Jurkat, Clone E6-1 (cell line): ENCODE measurements around the gene ARPIN.

ENCODE experiments used
- DNase-seq: peaks from one replicate; pipeline ENCODE4 v3.0.0-alpha.2; 2011; ENCODE audit warnings: low read depth, low spot score
- H3K4me3 ChIP-seq: 2 replicates; pipeline ENCODE4 v1.5.1; 2011; ENCODE audit warnings: mild to moderate bottlenecking, low read length, control low read depth, moderate library complexity

The ARPIN gene

DNA sequence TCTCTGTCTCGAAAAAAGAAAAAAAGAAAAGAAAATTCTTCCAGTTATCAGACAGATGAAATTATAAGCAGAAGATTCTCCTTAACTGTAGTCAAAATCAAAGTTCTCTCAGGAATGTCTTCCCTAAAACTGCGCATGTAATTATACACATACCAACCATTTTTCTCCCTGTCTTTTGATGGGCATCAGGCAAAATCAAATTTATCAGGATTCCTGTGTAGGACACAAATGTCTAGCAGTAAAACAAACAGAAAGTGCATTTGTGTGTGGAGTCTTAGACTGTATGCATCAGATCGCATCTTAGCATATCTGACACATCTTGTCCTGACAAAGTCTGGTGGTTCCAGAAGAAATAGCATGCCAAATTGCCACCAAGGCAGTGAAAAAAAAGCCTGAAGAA lies 3.9 kb upstream of the ARPIN start:
- DNase-seq, result no peak
- no peak overlapping the region for H3K4me3 ChIP-seq

DNA sequence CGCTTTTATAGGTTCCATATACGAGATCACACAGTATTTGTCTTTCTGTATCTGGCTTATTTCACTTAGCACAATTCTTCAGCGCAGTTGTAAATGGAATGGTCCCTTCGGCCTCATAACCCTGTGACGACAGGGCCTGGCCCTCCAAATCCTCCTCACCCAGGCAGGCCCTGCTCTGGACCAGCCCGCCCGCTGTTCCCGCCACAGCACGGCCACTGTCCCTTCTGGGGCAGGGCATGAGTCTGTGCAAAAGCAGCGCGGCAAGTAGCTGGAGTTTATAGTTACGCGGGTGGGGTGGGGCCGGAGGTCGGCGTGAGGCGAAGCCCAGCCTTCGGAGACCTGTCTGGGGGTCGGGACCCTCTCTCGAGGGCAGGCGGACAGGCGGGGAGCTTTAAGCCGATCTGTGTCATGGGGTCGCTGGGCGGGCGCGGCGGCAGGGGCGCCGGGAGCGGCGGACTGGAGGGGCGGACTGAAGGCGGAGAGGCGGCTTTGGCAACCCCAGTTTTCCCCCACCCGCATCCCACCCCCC lies 543 bp downstream of the ARPIN start:
- H3K4me3 ChIP-seq, result no peak overlapping the region
- DNase-seq, result no peak

DNA sequence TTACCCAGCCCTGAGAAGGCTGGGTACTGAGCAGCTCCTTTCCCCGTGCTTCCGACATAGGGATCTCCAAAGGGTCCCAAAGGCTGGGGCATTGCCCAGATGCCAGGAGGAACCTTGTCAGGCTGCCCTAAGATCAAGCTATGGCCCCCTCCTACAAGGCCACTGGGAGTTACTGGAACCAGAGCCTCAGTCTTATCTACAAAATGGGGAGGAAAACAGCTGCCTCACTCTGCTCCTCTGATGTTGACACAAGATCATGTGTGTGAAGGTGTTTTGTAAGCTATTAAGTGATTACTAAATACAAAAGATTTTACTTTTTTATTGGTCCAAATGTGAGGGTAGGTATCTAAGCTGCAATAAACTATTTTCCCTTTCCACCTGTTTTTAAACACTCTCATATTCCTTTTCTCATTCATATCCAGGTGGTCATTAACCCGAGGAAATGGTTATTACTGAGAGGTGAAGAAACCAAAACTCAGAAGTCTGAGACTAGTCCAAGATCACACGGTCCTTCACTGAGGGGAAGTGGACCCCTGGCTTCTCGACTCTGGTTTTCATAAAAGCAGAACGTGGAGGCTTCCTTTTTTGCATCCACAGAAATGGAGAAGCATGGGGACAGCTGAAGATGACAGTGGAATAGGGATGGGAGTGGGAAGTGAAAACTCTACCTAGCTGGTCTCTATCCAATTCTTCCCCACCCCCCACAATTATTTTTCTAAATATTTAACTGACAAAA lies 1.7 kb downstream of the ARPIN start:
- no peak for DNase-seq
- no peak overlapping the region for H3K4me3 ChIP-seq

DNA sequence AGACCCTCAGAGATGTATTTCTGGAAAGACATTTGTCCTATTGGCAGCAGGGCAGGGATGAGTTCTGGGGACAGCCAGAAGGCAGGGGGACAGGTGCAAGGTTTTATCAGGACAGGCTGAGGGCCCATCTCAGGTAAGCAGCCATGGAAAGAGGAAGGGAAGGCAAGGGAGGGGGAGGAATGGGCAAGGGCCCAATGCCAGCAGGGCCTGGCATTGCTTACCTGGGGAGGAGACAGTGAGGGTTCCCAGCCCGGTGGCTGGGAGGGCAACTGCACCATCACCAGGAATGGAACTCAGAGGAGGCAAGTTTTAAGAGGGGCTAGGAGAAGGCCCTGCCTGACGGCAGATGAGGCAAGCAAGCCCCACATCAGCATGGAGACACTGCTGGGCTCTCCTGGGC lies 3.1 kb downstream of the ARPIN start:
- no peak for DNase-seq
- no peak overlapping the region for H3K4me3 ChIP-seq

DNA sequence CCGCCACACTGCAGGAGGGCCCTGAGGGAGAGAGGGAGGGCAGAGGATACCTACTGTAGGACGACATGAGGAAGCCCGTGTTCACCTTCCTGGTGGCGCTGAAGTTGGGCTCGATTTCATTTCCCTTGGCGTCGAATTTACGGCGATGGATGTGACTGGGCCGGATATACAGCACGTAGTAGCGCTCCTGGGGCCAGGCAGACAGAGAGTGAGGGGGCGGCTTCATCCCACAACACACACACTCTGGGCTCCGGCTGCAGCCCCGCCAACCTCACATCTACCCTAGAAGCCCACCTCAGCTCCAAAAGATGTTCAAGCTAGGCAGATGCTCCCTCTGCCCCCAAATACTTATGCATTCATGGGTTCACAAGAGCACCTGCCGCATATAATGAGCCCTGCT lies 4.5 kb downstream of the ARPIN start:
- no peak for DNase-seq
- no peak overlapping the region for H3K4me3 ChIP-seq

DNA sequence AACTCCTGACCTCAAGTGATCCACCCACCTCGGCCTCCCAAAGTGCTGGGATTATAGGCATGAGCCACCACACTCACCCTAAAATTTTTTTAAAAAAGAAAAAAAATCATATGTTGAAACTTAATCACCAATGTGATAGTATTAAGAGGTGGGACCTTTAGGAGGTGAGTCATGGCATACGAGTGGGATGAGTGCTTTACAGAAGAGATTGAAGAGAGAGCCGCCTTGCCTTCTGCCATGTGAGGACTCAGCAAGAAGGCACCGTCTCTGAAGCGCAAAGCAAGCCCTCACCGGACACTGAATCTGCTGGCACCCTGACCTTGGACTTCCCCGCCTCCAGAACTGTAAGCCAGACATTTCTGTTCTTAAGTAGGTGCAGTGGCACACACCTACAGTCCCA lies 5.5 kb downstream of the ARPIN start:
- H3K4me3 ChIP-seq, result no peak overlapping the region
- no peak for DNase-seq

DNA sequence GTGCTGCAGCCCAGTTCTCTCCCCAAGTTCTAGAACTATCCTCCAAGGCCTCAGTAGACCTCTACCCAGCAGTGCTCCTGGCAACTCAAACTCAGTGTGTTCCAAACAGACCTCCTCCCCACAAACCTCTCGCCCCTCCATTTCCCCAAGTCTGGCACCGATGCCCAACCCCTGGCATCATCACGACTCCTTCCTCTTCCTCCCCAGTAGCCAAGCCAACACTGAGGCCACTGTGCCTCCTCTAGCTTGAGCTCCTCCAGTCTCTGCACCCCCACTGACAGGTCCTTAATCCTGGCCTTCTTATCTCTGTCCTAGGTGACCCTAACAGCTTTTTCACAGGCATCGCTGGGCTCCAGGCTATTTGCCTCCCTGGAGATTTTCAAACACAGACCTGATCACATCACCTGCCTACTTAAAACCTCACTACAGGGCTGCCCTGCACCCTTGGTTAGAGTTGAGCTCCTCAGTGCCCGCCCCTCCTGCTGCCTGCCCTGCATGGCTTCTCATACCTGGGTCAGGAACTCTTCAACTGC lies 6.8 kb downstream of the ARPIN start:
- no peak overlapping the region for H3K4me3 ChIP-seq
- DNase-seq, result no peak

DNA sequence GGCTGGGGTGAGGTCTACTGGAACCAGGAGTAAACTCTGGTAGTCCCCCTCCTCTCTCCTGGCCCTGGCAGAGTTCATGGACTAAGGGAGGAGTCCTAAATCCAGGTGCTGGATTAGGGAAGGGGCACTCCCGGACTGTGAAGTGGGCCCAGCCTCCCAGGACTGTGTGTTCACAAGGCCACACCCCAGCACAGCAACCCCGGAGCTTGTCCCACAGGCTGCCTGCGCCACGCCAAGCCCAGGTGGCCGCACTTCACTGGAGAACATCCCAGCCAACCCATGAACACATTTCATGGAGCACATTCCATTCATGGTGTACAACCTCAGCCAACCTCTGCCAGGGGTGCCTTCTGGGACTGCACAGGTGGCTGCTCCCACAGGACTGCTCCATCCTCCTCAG lies 8.2 kb downstream of the ARPIN start:
- no peak overlapping the region for H3K4me3 ChIP-seq
- no peak for DNase-seq

DNA sequence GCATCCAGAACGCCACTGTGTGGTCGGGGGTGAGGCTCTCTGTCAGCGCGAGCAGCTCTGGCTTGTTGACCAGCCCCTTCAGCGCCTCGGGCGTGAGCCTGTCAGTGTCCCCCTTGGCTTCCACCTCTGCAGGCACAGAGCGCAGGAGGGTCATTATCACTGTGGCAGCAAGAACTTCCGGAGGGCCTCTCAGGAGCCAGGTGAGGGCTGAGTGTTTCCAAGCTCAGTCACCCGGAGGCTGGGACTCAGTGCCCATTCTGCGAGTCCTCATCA lies 9.0 kb downstream of the ARPIN start:
- no peak for DNase-seq
- H3K4me3 ChIP-seq, result no peak overlapping the region

DNA sequence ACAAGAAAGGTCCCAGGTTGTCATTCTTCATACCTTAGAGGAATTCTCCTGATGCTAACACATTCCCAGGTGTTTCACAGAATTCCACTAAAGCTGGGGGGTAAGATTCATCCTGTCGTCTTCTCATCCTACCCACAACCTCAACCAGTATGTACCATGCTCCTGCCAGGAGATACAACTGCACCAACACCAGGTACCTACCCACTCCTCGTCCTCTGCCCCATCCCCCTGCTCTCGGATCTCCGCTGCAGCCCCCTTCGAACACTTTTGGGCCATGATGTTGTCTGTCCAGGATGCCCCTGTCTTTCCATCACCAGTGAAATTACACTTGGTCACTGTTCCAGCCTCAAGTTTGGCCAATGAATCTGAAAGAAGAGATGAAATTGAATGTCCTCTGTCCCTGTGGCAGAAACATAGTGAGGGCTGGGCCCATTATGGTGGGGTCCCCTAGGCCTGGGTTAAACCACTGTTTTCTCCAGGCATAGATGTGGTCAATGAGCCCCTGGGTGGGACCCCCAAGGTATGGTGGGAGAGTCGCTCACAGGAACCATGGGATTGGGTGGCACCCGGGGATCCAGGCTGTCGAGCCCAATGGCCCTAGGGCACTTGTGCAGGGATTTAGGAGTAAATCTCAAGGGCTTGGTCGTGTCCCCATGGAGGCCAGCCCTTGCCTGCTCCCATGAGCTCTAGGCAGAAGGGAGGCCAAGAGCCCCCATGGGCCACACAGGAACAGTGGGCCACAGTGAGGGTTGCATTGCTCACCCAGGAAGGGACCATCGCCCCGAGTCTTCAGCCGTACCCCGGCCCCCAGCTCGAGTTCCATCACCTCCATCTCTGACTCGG lies 9.5 kb downstream of the ARPIN start:
- DNase-seq, result no peak
- no peak overlapping the region for H3K4me3 ChIP-seq

DNA sequence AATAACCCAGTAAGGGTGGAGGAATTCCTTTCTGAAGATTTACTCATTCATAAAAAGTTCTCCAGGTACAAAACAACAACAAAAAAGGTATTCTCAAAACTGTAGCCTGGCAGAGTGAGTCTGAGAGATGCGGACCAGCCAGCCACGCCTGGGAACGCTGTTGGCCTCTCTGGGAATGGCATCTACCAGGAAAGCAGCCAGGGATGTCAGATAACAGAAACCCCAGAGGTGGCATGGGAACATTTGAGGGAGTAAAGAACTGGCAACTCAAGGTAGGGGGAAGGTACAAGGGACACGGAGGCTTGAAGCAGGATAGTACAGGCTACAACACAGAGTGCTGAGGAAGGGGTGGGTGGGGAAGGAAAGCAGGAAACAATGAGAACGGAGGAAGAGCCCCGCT lies 11.9 kb downstream of the ARPIN start:
- no peak overlapping the region for H3K4me3 ChIP-seq
- no peak for DNase-seq

DNA sequence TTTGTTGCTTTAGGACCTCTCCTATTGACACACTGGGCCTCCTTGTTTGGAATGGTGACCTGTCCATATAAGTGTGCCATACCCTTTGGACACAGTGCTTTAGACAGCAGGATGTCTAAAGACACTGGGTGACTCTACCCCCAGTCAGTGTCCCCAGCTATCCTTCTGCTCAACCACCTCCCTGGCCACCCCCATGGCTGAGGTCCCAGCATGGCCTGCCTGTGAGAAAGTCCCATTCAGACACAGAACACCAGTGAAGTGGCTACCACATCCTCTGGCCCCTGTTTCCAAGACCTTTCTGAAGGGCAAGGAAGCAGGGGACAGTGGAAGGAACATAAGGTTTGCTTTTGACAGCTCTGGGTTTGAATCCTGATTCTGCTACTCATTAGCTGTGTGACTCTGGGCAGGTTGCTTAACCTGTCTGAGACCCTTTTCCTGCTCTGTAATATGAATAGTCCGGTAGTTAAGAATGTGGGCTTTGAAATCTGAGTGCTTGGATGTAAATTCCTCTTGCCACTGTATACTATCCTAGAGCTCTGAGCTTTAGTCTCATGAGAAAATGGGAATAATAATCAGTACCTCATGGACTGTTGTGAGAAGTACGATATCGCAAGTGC lies 12.7 kb downstream of the ARPIN start:
- no peak overlapping the region for H3K4me3 ChIP-seq
- DNase-seq, result no peak

DNA sequence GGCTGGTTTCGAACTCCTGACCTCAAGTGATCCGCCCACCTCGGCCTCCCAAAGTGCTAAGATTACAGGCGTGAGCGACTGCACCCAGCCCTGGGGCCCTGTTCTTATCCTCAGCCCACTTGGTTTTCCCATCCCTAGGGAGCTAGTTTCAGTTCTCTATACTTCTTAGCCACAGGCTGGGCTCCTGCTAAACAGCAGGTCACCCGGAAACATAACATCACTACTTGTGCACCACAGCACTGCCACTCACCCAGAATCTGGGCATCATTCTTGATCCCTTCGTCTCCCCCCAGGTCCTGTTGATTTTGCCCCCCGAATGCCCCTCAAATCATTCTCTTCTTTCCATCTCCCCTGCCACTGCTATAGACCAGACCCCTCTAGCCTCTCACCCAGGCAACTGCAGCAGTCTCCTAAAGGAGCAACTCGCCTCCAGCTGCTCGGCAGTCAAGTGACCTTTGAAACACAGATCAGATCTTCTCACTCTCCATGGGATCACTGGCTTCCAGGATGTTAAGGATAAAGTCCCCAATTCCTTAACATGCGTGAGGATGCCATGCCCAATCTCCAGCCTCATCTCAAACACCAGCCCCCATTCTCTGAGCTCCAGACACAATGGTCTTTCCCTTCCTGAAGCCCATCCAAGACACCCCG lies 13.3 kb downstream of the ARPIN start:
- no peak overlapping the region for H3K4me3 ChIP-seq

DNA sequence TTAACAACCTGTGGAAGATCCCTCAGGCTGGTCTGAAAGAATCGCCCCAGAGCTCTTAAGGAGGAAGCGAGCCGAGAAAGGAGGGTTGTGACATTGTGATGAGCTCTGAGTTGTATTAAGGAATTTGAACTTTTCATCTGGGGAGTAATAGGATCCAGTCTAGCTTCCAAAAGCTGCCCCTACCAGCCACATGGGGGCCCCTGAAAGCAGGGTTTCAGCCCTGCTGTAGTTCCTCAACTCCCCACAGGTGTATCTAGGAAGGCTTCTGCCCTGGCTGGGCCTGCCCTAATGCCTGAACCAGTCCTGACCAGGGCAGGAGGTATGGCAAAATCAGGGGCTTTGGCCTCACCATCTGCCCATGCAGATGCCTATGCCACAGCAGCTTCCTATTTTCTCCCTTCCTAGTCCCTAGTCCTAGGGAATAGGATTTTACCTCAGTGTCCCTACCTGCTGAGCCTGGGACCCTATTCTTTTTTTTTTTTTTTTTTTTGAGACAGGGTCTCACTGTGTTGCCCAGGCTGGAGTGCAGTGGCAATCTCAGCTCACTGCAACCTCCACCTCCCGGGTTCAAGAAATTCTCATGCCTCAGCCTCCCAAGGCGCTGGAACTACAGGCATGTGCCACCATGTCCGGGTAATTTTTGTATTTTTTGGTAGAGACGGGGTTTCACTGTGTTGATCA lies 14.0 kb downstream of the ARPIN start:
- peak; percentile 70 for DNase-seq
- no peak overlapping the region for H3K4me3 ChIP-seq

More for the DNA sequence above, 13.3 kb downstream of the ARPIN start:
- DNase-seq, result no peak

DNA sequence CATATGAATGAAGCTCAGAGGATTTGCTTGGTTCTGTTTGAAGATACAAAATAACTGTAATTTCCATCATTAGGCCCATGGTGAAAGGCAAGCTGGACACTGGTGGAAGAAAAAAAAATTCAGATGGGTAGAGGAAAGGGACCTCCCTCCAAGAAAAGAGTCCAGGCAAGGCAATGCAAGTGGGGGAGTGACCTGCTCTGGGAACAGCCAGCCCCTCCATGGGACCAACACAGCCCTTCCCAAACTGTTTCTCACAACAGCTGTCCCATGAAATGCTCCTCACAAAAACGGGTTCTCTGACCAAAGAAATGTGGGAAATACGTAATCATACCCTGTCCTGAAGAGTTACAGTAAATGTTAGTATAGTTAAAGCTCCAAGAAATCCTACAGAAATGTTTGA lies 14.6 kb downstream of the ARPIN start:
- H3K4me3 ChIP-seq, result no peak overlapping the region
- no peak for DNase-seq

DNA sequence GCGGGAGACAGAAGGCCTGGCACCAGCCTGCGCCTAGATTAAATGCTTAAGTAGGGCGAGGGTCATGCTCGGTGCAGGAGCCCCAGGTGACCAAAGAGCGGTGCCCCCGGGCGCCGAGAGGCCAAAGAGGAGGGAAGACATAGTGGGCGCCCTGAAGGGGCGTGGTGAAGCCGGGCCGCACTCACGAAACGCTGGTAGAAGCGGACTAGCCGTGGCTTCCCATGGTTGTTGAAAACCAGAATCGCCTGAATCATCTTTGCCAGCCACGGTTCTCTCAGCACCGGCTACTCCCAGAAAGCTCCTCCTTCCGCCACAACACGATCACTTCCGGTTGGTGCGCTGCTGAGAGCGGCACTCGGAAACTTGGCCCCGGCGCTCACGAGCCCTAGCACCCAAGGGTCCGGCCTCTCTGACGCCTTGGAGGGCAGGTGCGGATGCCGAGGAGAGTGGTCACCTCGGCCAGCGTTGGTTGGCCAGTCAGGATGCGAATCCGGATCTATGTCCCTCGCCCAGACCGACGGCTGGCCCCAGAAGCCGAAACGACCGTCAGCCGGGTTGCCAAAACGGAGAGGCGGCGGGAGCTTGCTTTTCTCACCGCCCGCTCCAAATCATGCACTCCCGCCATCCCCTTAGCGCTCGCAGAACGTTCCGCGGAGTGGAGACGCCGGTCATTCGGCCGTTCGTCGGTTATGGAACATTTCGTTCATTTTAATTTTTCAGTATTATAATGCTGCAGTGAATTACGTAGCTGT lies 18.9 kb downstream of the ARPIN start, which contains the start of gene AP3S2:
Gene AP3S2 (minus strand): TSS at position 299 of the 752 bp plus-strand sequence. CDS start 45 bp downstream, at position 254.
- DNase-seq, result peak; percentile 85
- H3K4me3 ChIP-seq, result peak within 1 kb of the TSS; percentile 89

DNA sequence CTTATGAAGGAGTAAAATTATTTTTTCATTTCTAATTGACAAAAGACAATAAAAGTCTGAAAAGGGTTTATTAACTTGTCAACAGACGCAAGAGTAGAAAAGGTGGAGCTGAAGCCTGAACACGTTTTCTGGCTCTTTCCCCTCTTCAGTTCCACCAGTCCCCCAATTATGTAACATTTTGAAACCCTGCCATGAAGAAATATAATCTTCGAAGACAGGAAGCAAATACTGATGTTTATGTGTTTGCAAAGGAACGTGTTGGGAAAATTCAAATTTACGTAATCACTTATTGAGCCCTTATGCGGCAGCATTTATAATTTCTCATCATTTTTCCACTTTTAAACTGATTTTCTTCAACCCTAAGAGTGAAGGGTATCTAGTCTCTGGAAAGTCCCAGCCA lies 19.7 kb downstream of the ARPIN start:
- H3K4me3 ChIP-seq, result peak overlapping the region; percentile 89
- DNase-seq, result no peak

DNA sequence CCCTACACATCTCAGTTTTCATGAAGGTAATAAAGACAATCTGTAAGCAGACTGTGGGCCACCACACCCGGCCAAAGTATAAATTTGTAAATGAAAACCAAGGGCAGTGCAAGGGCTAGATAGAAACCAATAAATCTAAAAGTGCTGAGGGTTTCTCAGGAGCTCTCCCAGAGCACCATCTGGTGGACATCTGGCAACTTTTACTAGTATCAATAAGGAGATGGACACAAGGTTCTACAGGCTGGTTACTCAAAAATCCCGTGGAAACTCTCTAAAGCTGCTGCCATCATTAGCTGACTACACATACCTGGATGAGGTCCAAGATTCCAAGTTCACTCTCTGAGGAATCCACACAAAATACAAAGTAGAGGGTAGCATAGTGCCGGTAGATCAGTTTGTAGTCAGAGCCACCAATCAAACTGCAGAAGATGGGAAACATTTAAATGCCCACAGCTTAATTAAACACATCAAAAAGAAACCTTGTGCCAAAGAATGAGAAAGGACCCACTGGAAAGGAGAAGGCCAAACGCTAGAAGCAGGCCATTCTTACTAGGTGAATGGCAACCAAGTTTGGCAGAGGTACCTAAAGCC lies 24.4 kb downstream of the ARPIN start:
- H3K4me3 ChIP-seq, result no peak overlapping the region
- DNase-seq, result no peak
